PC-3 (cell line): ENCODE measurements around the gene PABPN1L. TPM values are rescaled to one million over a fixed set of nuclear protein-coding genes. Genes with fewer than 3 reads are reported as not detected.

Experiments
- ATAC-seq: fragments of 200-7000 bp; cut with Tn5 transposase; 2 replicates; pipeline ENCODE4 v1.9.1; 2020; ENCODE audit warnings: mild to moderate bottlenecking, moderate library complexity
- BruUV-seq: library from RNA; stranded (reverse); fragments of 400-500 nt; replicated peaks from 2 replicates; lab custom pipeline; 2021; lab: Mats Ljungman, UMichigan
- CTCF ChIA-PET: fragments of 300-600 bp; sonication (Branson Sonifier 250); formaldehyde crosslinking; loops from one replicate; lab custom pipeline; 2022; ENCODE audit warnings: antibody characterized with exemption; lab: Charles Lee
- POLR2A ChIA-PET: fragments of 300-600 bp; sonication (Branson Sonifier 250); formaldehyde crosslinking; loops from one replicate; lab custom pipeline; 2022; ENCODE audit warnings: antibody characterized with exemption; ENCODE audit not compliant: unreplicated experiment; lab: Charles Lee
- DNase-seq: peaks from one replicate; pipeline ENCODE4 v3.0.0-alpha.2; 2015
- H2AFZ ChIP-seq: fragments of 300-600 bp; sonication (generic); 2 replicates; pipeline ENCODE4 v1.6.0; 2016; ENCODE audit warnings: antibody characterized with exemption, low read length
- H3F3A ChIP-seq: fragments of 300-600 bp; sonication (generic); one replicate; pipeline ENCODE4 v1.6.0; 2017; ENCODE audit warnings: antibody characterized with exemption, low read length, control low read depth, mild to moderate bottlenecking; ENCODE audit not compliant: unreplicated experiment
- H3K27ac ChIP-seq: fragments of 300-600 bp; sonication (generic); 2 replicates; pipeline ENCODE4 v1.5.1; 2016; ENCODE audit warnings: mild to moderate bottlenecking, low read length
- H3K27me3 ChIP-seq: fragments of 300-600 bp; sonication (generic); 2 replicates; pipeline ENCODE4 v1.6.1; 2016; ENCODE audit warnings: low read length, mixed read lengths
- H3K36me3 ChIP-seq: fragments of 300-600 bp; sonication (generic); 2 replicates; pipeline ENCODE4 v1.6.1; 2016; ENCODE audit warnings: low read depth, mixed run types, low read length, mixed read lengths
- H3K4me1 ChIP-seq: fragments of 300-600 bp; sonication (generic); 2 replicates; pipeline ENCODE4 v1.5.1; 2016; ENCODE audit warnings: low read length; ENCODE audit not compliant: insufficient read depth
- H3K4me2 ChIP-seq: fragments of 300-600 bp; sonication (generic); 2 replicates; pipeline ENCODE4 v1.6.0; 2016; ENCODE audit warnings: low read length
- H3K4me3 ChIP-seq: fragments of 300-600 bp; sonication (generic); 2 replicates; pipeline ENCODE4 v1.5.1; 2016; ENCODE audit warnings: mild to moderate bottlenecking, low read length, mixed read lengths
- H3K79me2 ChIP-seq: fragments of 300-600 bp; sonication (generic); 2 replicates; pipeline ENCODE4 v1.6.1; 2017; ENCODE audit warnings: low read length, mixed read lengths
- H3K9ac ChIP-seq: fragments of 300-600 bp; sonication (generic); 2 replicates; pipeline ENCODE4 v1.6.0; 2016; ENCODE audit warnings: mild to moderate bottlenecking, low read length
- H3K9me2 ChIP-seq: fragments of 300-600 bp; sonication (generic); replicated peaks from 2 replicates; pipeline ENCODE4 v1.6.1; 2016; ENCODE audit warnings: mixed run types, low read length, mixed read lengths
- H3K9me3 ChIP-seq: fragments of 300-600 bp; sonication (generic); 2 replicates; pipeline ENCODE4 v1.6.1; 2016; ENCODE audit warnings: low read length, mixed read lengths
- H4K20me1 ChIP-seq: fragments of 300-600 bp; sonication (generic); 2 replicates; pipeline ENCODE4 v1.6.1; 2016; ENCODE audit warnings: low read length, mixed read lengths
- EZH2 ChIP-seq: fragments of 300-600 bp; sonication (generic); IDR thresholded peaks from one replicate; pipeline ENCODE4 v1.6.1; 2017; ENCODE audit warnings: antibody characterized with exemption, mild to moderate bottlenecking, low read length; ENCODE audit not compliant: unreplicated experiment
- EZH2phosphoT487 ChIP-seq: fragments of 300-600 bp; sonication (generic); IDR thresholded peaks from 2 replicates; pipeline ENCODE4 v1.6.1; 2018; ENCODE audit warnings: mild to moderate bottlenecking, antibody characterized with exemption, low read length, borderline replicate concordance
- intact Hi-C: fragments of 100-400 bp; cut with micrococcal nuclease; formaldehyde crosslinking; loops from 2 replicates; pipeline ENCODE4 v1.9.0; 2023
- total RNA-seq: library from RNA; depleted of rRNA; stranded (reverse); fragments of >200 nt; gene quantifications from 2 replicates; pipeline ENCODE4 v1.2.3, GENCODE V29; 2014
- TF ChIP-seq, protein P1 (sequence below): fragments of 300-600 bp; sonication (generic); conservative IDR thresholded peaks from 2 replicates; pipeline ENCODE4 v1.5.1; 2017; ENCODE audit warnings: antibody characterized with exemption, low read depth, mild to moderate bottlenecking, low read length

The PABPN1L gene
- total RNA-seq, 1 experiment from 2014 or later = not detected

DNA sequence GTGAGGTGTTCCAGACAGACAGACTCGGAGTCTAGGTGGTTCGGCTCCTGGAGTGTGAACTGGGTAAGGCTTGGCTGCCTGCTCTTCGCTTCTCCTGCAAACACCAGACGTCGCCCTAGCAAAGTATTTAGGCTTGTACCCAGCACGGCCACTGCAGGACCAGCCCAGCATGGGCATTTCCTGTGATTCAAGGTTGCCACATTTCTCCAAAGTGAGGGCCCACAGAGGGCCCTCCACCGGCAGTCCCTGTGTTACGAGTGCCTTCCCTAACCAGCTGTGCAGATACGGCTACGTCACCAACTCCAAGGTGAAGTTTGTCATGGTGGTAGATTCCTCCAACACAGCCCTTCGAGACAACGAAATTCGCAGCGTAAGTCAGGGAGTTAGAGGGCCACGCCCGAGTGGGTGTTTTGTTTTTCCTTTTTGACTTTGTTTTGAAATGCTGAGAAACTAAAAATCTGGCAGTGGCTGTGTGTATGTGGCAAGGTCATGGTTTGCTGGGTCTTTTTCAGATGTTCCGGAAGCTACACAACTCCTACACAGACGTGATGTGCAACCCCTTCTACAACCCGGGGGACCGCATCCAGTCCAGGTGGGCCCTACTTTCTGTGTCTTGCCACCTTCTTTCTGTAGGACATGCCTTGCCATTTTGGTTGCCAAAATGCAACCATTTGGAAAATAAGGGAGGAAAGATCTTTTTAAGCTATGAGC is 6.9 kb downstream of the PABPN1L start:
- H3K27ac ChIP-seq = no peak overlapping the region
- intact Hi-C loops = no loop called here
- TF ChIP-seq, protein P1, sequence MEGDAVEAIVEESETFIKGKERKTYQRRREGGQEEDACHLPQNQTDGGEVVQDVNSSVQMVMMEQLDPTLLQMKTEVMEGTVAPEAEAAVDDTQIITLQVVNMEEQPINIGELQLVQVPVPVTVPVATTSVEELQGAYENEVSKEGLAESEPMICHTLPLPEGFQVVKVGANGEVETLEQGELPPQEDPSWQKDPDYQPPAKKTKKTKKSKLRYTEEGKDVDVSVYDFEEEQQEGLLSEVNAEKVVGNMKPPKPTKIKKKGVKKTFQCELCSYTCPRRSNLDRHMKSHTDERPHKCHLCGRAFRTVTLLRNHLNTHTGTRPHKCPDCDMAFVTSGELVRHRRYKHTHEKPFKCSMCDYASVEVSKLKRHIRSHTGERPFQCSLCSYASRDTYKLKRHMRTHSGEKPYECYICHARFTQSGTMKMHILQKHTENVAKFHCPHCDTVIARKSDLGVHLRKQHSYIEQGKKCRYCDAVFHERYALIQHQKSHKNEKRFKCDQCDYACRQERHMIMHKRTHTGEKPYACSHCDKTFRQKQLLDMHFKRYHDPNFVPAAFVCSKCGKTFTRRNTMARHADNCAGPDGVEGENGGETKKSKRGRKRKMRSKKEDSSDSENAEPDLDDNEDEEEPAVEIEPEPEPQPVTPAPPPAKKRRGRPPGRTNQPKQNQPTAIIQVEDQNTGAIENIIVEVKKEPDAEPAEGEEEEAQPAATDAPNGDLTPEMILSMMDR = no peak
- no peak for TF ChIP-seq EZH2phosphoT487
- TF ChIP-seq EZH2 = no peak
- no peaks in the 10 kb centered on the region for H3K9me2 ChIP-seq
- DNase-seq (no peak), ATAC-seq (no peak)
- H4K20me1 ChIP-seq = no peaks in the 10 kb centered on the region
- H3K79me2 ChIP-seq = peaks cover 25% of the 10 kb centered on the region
- H3K4me3 ChIP-seq = no peak overlapping the region
- no peaks in the 10 kb centered on the region for H3K36me3 ChIP-seq
- POLR2A ChIA-PET = no interaction called here
- no peaks in the 10 kb centered on the region for H3K27me3 ChIP-seq
- CTCF ChIA-PET = no interaction called here
- H3K9ac ChIP-seq = no peak overlapping the region
- no peak overlapping the region for H2AFZ ChIP-seq
- H3F3A ChIP-seq = no peaks in the 10 kb centered on the region
- 0 out of 2 replicates have a peak, but pooled peaks cover 6% of the 10 kb centered on the region for H3K4me1 ChIP-seq
- BruUV-seq = no TSS peak
- no peaks in the 10 kb centered on the region for H3K9me3 ChIP-seq
- H3K4me2 ChIP-seq = no peak overlapping the region

DNA sequence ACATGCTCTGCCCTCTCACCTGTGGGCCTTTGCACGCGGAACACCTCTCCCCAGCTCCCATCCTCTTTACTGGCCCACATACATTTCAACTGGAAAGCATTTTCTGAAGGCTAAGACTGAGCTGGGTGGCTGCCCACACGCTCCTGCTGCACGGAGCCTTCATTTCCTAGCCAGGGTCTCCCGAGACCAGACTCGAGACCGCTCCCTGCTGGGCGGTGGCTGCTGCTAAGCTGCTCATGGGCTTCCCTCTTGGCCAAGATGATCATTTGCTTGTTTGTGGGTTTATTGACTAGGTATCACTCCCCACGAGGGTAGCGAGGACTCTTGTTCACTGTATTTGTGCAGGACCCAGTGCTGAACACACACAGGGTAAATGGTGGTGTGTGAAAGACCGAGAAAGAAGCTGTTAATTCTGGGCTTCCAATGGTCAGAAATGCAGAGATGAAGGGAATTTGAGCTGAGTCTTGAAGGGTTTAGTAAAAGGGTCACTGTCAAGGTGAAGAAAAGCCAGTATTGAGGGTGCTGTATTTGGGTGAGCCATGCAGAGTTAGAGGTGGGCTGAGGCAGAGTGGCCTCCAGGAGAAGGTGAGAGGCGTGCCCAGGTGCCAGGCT is 8.6 kb downstream of the PABPN1L start:
- TSS peak; percentile 43 for BruUV-seq
- Histone ChIP-seq H3K27ac (peak overlapping the region; percentile 37), H3K27me3 (no peaks in the 10 kb centered on the region), H3K9me3 (no peaks in the 10 kb centered on the region), H3K36me3 (no peaks in the 10 kb centered on the region), H3F3A (no peaks in the 10 kb centered on the region), H3K9me2 (no peaks in the 10 kb centered on the region), H3K4me3 (peak overlapping the region; percentile 99), H3K4me1 (0 out of 2 replicates have a peak, but pooled peaks cover 6% of the 10 kb centered on the region), H2AFZ (peak overlapping the region; percentile 95), H3K4me2 (peak overlapping the region; percentile 99), H3K9ac (peak overlapping the region; percentile 94), H4K20me1 (no peaks in the 10 kb centered on the region), H3K79me2 (peaks cover 25% of the 10 kb centered on the region)
- TF ChIP-seq EZH2 (no peak), EZH2phosphoT487 (no peak)
- TF ChIP-seq, protein P1 = peak; percentile 76
- DNase-seq (peak; percentile 67), ATAC-seq (peak; percentile 74)
- intact Hi-C loops = no loop called here
- CTCF ChIA-PET = interaction anchor here (0.6 to 1.9 kb wide), 6 partner anchors 45 to 304 kb away, joined by 3 to 9 read pairs (median 4); partner anchors contain the start of gene APRT
- POLR2A ChIA-PET = no interaction called here
